K562 (cell line): Measurements from ENCODE around the gene NIPAL3. TPM values are rescaled to one million over a fixed set of nuclear protein-coding genes. Genes with fewer than 3 reads are reported as not detected.

ENCODE experiments used
- CHD7 ChIP-seq: fragments of 200-600 bp; sonication (generic); IDR thresholded peaks from one replicate; pipeline ENCODE4 v1.6.1; 2012; ENCODE audit warnings: mild to moderate bottlenecking, low read depth, low read length, inconsistent platforms
- DPF2 ChIP-seq: fragments of 450-650 bp; IDR thresholded peaks from 2 replicates; pipeline ENCODE4 v1.6.1; 2016
- polyA plus RNA-seq, 8 experiments: library from polyadenylated mRNA; depleted of rRNA in 4 of 8; stranded (reverse) in 5 of 8; unstranded in 3 of 8; fragments of >200 nt; fragmentation: Nextera tagmentation in 2 of 8; fragmentation: Illumina TruSeq in 1 of 8; extraction: Ambion mirVana in 2 of 8; extraction: Trizol in 1 of 8; gene quantifications; 2 replicates each; pipeline versions ENCODE4 v1.2.1 to v1.2.3, GENCODE V29; 2011 to 2014; ENCODE audit warnings: inconsistent platforms in 1 of 8, missing spikeins in 1 of 8
- total RNA-seq, 7 experiments: library from RNA; depleted of rRNA in 6 of 7; stranded (reverse); fragments of >200 nt in 6 of 7; fragmentation: Illumina TruSeq in 2 of 7; extraction: Trizol in 2 of 7; gene quantifications; 2 replicates each; pipeline versions ENCODE4 v1.2.1 to v1.2.3, GENCODE V29; 2011 to 2021; ENCODE audit warnings: low replicate concordance in 1 of 7
- TF ChIP-seq, protein P1 (sequence below), 2 experiments: IDR thresholded peaks in 1 of 2; conservative IDR thresholded peaks in 1 of 2; 2 replicates each; pipeline ENCODE4 v1.6.1; 2016; ENCODE audit warnings: low read depth in 2 of 2, mild to moderate bottlenecking in 1 of 2, missing compliant biosample characterization in 1 of 2, missing genetic modification characterization in 1 of 2, moderate library complexity in 1 of 2

NIPAL3 gene
- total and polyA plus RNA-seq, 9 of the 15 experiments (the other 6 are each of a cell fraction or from before 2014, with no cell fraction given), result 10.5 to 26.3 (median 16.0) TPM

DNA sequence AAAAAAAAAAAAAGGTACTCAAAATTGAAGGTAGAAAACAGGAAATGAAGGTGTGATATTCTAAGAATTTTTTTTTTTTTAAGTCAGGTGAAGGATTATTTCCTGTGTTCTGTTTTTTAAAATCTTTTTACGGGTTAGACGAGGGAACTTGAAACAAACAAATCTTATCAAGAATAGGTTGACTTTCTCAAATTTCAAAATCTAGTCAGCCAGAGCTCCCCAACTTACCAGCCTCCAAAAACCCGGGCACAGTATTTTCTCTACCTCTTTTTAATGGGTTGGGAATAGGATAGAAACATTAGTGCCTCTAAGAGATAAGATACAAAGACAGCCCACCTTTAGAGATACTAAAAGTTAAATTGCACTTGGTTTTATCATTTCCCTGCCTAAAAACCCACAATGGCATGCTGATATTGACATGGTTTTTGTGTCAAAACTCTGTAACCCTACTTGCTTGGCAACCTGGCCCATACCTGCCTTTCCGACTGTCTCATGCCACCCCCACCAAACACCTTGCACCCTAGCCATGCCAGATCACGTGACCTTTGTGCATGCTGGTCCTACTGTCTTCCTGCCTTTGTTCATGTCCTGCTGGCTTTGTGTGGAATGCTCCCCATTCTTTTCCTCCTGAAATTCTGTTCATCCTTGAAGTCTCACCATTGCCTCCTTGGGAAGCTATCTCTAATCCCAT, 91.2 kb downstream of the NIPAL3 start (continued):
- TF ChIP-seq CHD7 (no peak), DPF2 (no peak)
- TF ChIP-seq, protein P1, sequence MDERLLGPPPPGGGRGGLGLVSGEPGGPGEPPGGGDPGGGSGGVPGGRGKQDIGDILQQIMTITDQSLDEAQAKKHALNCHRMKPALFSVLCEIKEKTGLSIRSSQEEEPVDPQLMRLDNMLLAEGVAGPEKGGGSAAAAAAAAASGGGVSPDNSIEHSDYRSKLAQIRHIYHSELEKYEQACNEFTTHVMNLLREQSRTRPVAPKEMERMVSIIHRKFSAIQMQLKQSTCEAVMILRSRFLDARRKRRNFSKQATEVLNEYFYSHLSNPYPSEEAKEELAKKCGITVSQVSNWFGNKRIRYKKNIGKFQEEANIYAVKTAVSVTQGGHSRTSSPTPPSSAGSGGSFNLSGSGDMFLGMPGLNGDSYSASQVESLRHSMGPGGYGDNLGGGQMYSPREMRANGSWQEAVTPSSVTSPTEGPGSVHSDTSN (CRISPR knock-in tag; IDR thresholded peaks at IDR 0.05; ENCODE audit: low read depth), result no peak
- TF ChIP-seq, protein P1 (tag; conservative IDR thresholded peaks at IDR 0.05; ENCODE audit: low read depth), result no peak
